HCT116 (cell line): ENCODE data around the gene SLC25A29.

ENCODE experiments used
- ATF3 ChIP-seq: IDR thresholded peaks from 2 replicates; pipeline ENCODE4 v1.6.1; 2012
- EZH2 ChIP-seq: fragments of 200-600 bp; sonication (generic); IDR thresholded peaks from 2 replicates; pipeline ENCODE4 v1.6.1; 2017; ENCODE audit warnings: antibody characterized with exemption, mixed run types
- EZH2phosphoT487 ChIP-seq: fragments of 200-600 bp; IDR thresholded peaks from 2 replicates; pipeline ENCODE4 v1.6.1; 2018; ENCODE audit warnings: antibody characterized with exemption, borderline replicate concordance
- JUND ChIP-seq: IDR thresholded peaks from 2 replicates; pipeline ENCODE4 v1.6.1; 2012
- MAX ChIP-seq: IDR thresholded peaks from 2 replicates; pipeline ENCODE4 v1.6.1; 2012
- POLR2A ChIP-seq: IDR thresholded peaks from 2 replicates; pipeline ENCODE4 v1.7.0; 2011; ENCODE audit warnings: borderline replicate concordance; ENCODE audit not compliant: insufficient read depth, insufficient read length; ENCODE audit errors: extremely low read depth
- POLR2AphosphoS5 ChIP-seq: IDR thresholded peaks from 2 replicates; pipeline ENCODE4 v1.6.1; 2011; ENCODE audit warnings: mild to moderate bottlenecking, low read depth, low read length, moderate library complexity
- RAD21 ChIP-seq: IDR thresholded peaks from 2 replicates; pipeline ENCODE4 v1.6.1; 2012; ENCODE audit warnings: low read depth, mild to moderate bottlenecking
- SIN3A ChIP-seq: IDR thresholded peaks from 2 replicates; pipeline ENCODE4 v1.6.1; 2012; ENCODE audit warnings: low read depth
- SP1 ChIP-seq: IDR thresholded peaks from 2 replicates; pipeline ENCODE4 v1.6.1; 2012; ENCODE audit warnings: low read depth
- YY1 ChIP-seq: IDR thresholded peaks from 2 replicates; pipeline ENCODE4 v1.6.1; 2011; ENCODE audit warnings: low read length, low read depth, moderate library complexity, mild to moderate bottlenecking; ENCODE audit not compliant: insufficient replicate concordance; ENCODE audit errors: extremely low read depth
- ZBTB33 ChIP-seq: IDR thresholded peaks from 2 replicates; pipeline ENCODE4 v1.6.1; 2011; ENCODE audit warnings: mild to moderate bottlenecking, low read length, moderate library complexity; ENCODE audit not compliant: insufficient replicate concordance; ENCODE audit errors: extremely low read depth
- ZNF274 ChIP-seq: fragments of 200-500 bp; sonication (Bioruptor generic); IDR thresholded peaks from 2 replicates; pipeline ENCODE4 v1.6.1; 2014; ENCODE audit warnings: mild to moderate bottlenecking, low read depth, low read length, inconsistent platforms
- TF ChIP-seq, protein P1 (sequence below), 3 experiments: fragments of 200-600 bp in 1 of 3; sonication (generic) in 1 of 3; IDR thresholded peaks in 2 of 3; conservative IDR thresholded peaks in 1 of 3; 2 replicates each; pipeline ENCODE4 v1.5.1; 2012 to 2017; ENCODE audit warnings: low read depth in 2 of 3, low read length in 2 of 3, antibody characterized with exemption in 1 of 3, borderline replicate concordance in 1 of 3, control low read depth in 1 of 3, mild to moderate bottlenecking in 1 of 3, mixed read lengths in 1 of 3, mixed run types in 1 of 3, moderate library complexity in 1 of 3; ENCODE audit not compliant: insufficient read depth in 1 of 3

GRCh38 chr14:100271247-100271939 lies 34.9 kb downstream of the SLC25A29 start:
- TF ChIP-seq, protein P1, sequence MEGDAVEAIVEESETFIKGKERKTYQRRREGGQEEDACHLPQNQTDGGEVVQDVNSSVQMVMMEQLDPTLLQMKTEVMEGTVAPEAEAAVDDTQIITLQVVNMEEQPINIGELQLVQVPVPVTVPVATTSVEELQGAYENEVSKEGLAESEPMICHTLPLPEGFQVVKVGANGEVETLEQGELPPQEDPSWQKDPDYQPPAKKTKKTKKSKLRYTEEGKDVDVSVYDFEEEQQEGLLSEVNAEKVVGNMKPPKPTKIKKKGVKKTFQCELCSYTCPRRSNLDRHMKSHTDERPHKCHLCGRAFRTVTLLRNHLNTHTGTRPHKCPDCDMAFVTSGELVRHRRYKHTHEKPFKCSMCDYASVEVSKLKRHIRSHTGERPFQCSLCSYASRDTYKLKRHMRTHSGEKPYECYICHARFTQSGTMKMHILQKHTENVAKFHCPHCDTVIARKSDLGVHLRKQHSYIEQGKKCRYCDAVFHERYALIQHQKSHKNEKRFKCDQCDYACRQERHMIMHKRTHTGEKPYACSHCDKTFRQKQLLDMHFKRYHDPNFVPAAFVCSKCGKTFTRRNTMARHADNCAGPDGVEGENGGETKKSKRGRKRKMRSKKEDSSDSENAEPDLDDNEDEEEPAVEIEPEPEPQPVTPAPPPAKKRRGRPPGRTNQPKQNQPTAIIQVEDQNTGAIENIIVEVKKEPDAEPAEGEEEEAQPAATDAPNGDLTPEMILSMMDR (IDR thresholded peaks at IDR 0.05 in 2 of 3, conservative IDR thresholded peaks at IDR 0.05 in 1 of 3; ENCODE audit: borderline replicate concordance in 1 of 3, insufficient read depth in 1 of 3, low read depth in 2 of 3, low read length in 2 of 3) = peak; percentile 27 to 51 (median 48); a peak in 5 of 6 replicates
- TF ChIP-seq POLR2A (no peak), ZNF274 (no peak), YY1 (no peak), MAX (no peak), ZBTB33 (no peak), SIN3A (no peak), RAD21 (peak; percentile 39), JUND (no peak), ATF3 (no peak), POLR2AphosphoS5 (no peak), EZH2phosphoT487 (no peak), SP1 (no peak), EZH2 (no peak)
